ENCODE measurements around the gene CHRD. TPM values are rescaled to one million over a fixed set of nuclear protein-coding genes. Genes with fewer than 3 reads are reported as not detected.

CHRD gene
- total RNA-seq (10 to 100 TPM; 10.8 to 26.5 (median 16.1) TPM), polyA plus RNA-seq (10 to 100 TPM in 1 of 3 donors, 1 to 10 TPM in 2; 5.2 to 19.6 (median 7.0) TPM)
- long read RNA-seq, donor 1: 0 reads
- long read RNA-seq, donor 2: 0 reads

- intact Hi-C loops (cut with DNase I; ENCODE audit: low total_unique reads): no loop called here
- peaks cover 0 to under 1% (median 0%) of the 10 kb centered on the region in 6 donors for H3K36me3 ChIP-seq
- 21 to 65% (median 53%) methylated on average over 18 to 64 of the region's 71 CpGs for WGBS, 5 donors
- H3K4me3 ChIP-seq: peak within 1 kb of the TSS; percentile 27 to 73 (median 42)
- DNase-seq: no peak
- H3K27ac ChIP-seq: peak within 1 kb of the TSS; percentile 19 to 79 (median 59)
- H3K4me1 ChIP-seq: peaks cover 7 to 48% (median 18%) of the 10 kb centered on the region in 6 donors
- TF ChIP-seq POLR2AphosphoS5 (IDR thresholded peaks at IDR 0.05): no peak
- TF ChIP-seq, protein P1, sequence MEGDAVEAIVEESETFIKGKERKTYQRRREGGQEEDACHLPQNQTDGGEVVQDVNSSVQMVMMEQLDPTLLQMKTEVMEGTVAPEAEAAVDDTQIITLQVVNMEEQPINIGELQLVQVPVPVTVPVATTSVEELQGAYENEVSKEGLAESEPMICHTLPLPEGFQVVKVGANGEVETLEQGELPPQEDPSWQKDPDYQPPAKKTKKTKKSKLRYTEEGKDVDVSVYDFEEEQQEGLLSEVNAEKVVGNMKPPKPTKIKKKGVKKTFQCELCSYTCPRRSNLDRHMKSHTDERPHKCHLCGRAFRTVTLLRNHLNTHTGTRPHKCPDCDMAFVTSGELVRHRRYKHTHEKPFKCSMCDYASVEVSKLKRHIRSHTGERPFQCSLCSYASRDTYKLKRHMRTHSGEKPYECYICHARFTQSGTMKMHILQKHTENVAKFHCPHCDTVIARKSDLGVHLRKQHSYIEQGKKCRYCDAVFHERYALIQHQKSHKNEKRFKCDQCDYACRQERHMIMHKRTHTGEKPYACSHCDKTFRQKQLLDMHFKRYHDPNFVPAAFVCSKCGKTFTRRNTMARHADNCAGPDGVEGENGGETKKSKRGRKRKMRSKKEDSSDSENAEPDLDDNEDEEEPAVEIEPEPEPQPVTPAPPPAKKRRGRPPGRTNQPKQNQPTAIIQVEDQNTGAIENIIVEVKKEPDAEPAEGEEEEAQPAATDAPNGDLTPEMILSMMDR (IDR thresholded peaks at IDR 0.05 in 8 of 11, conservative IDR thresholded peaks at IDR 0.05 in 3 of 11): no peak
- no peak for TF ChIP-seq POLR2A (IDR thresholded peaks at IDR 0.05)
- H3K27me3 ChIP-seq (replicated peaks in 1 of 7): peaks cover 0 to 80% (median 36%) of the 10 kb centered on the region in 7 donors
- no peaks in the 10 kb centered on the region for H3K9me3 ChIP-seq
These were observed at the start of gene CHRD for GRCh38 chr3:184379358-184380184. Gene CHRD, plus strand, starts transcription at chr3:184380054. Its CDS starts 265 bp downstream, at chr3:184380319.

DNA sequence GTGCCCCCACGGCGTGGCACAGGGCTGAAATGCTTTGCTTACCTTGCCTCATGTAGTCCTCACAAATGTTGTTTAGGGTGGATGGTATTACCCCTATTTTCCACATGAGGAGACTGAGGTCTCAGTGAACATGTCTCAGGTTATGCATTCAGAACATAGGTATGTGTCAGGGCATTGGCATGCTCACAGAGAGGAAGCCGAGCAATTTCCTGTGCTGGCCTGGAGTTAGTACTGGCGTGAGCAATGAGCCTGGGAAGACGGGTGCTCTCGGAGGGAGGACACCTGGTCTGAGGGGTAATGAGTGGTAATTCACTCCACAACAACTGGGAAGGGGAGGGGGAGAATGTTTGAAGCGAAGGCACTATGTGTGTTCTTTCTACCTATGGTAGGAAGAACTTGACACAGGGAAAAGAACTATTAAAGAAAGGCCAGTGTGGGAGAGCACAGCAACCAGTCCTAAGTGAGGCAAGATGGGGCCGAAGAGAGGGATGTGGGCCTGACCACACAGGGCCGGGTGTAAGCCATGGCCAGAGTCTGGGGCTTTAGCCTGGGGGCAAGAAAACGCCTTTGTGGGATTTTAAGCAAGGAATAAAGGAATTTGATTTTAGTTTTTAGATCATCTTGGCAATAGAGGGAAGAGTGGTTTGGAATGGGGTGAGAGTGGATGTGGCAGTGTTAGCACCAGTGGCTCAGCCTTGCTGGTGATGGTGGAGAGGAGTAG is 47.3 kb upstream of the CHRD start:
- intact Hi-C loops (cut with DNase I; ENCODE audit: low total_unique reads): no loop called here
- Histone ChIP-seq H3K27ac (peak overlapping the region in 3 of 8 donors; percentile 17 to 56 (median 33)), H3K36me3 (peaks cover 11 to 80% (median 78%) of the 10 kb centered on the region in 6 donors)

DNA sequence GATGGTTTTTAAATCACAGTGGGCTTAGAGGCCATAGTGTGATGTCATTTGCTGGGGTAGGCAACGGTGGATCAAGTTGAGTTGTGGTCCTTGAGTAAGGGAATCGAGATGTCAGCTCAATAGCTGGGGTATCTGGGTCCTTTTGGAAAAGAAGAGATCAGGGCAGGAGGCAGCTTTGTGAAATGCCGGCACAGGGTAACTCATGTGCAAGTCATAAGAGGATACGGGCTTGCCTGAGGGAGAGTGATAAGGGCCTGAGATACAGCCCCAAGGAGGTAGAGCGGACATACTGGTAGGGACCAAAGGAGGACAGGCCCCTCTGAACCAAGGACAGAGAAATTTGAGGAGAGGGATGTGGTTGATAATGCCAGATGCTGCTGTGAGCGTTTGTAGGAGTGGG is 46.7 kb upstream of the CHRD start:
- Histone ChIP-seq H3K27me3 (replicated peaks in 1 of 7) (no peaks in the 10 kb centered on the region), H3K4me3 (no peak overlapping the region), H3K27ac (peak overlapping the region in 1 of 8 donors; percentile 33), H3K4me1 (peaks cover 8 to 64% (median 35%) of the 10 kb centered on the region in 6 donors), H3K36me3 (peaks cover 11 to 73% (median 71%) of the 10 kb centered on the region in 6 donors), H3K9me3 (no peaks in the 10 kb centered on the region)
- TF ChIP-seq POLR2A (IDR thresholded peaks at IDR 0.05) (no peak), POLR2AphosphoS5 (IDR thresholded peaks at IDR 0.05) (no peak)
- TF ChIP-seq, protein P1 (IDR thresholded peaks at IDR 0.05 in 8 of 11, conservative IDR thresholded peaks at IDR 0.05 in 3 of 11): no peak
- no peak for DNase-seq
- intact Hi-C loops (cut with DNase I; ENCODE audit: low total_unique reads): no loop called here
- 88 to 93% (median 89%) methylated on average over 6 of the region's 6 CpGs for WGBS, 5 donors

More for the DNA sequence above, 47.3 kb upstream of the CHRD start:
- 67 to 81% (median 71%) methylated on average over 10 of the region's 10 CpGs for WGBS, 5 donors
- H3K9me3 ChIP-seq: no peaks in the 10 kb centered on the region
- no peaks in the 10 kb centered on the region for H3K27me3 ChIP-seq (replicated peaks in 1 of 7)
- TF ChIP-seq POLR2AphosphoS5 (IDR thresholded peaks at IDR 0.05) (peak in 2 of 3 donors; percentile 7 to 30), POLR2A (IDR thresholded peaks at IDR 0.05) (no peak)
- TF ChIP-seq, protein P1 (IDR thresholded peaks at IDR 0.05 in 8 of 11, conservative IDR thresholded peaks at IDR 0.05 in 3 of 11): no peak
- H3K4me1 ChIP-seq: peaks cover 8 to 58% (median 31%) of the 10 kb centered on the region in 6 donors
- no peak for DNase-seq
- no peak overlapping the region for H3K4me3 ChIP-seq
